Smooth muscle cell (in vitro differentiated cells): Measurements from ENCODE around the gene SGF29. TPM values are rescaled to one million over a fixed set of nuclear protein-coding genes. Genes with fewer than 3 reads are reported as not detected.

Source experiments
- DNase-seq: peaks from one replicate; lab custom pipeline; 2025; ENCODE audit not compliant: unreplicated experiment; lab: John Stamatoyannopoulos, UW
- H2AFZ ChIP-seq: fragments of 200-600 bp; sonication (generic); 2 replicates; pipeline ENCODE4 v1.6.0; 2016; ENCODE audit warnings: antibody characterized with exemption, low read depth, mild to moderate bottlenecking
- H3F3A ChIP-seq: fragments of 200-600 bp; sonication (generic); 2 replicates; pipeline ENCODE4 v1.6.0; 2017; ENCODE audit warnings: antibody characterized with exemption, low read depth
- H3K27ac ChIP-seq: fragments of 200-600 bp; sonication (generic); 2 replicates; pipeline ENCODE4 v1.5.1; 2016; ENCODE audit warnings: low read depth, mild to moderate bottlenecking
- H3K27me3 ChIP-seq: fragments of 200-600 bp; sonication (generic); 2 replicates; pipeline ENCODE4 v1.6.1; 2016; ENCODE audit warnings: low read depth, mild to moderate bottlenecking
- H3K36me3 ChIP-seq: fragments of 200-600 bp; sonication (generic); 2 replicates; pipeline ENCODE4 v1.5.1; 2016; ENCODE audit warnings: low read depth
- H3K4me1 ChIP-seq: fragments of 200-600 bp; sonication (generic); 2 replicates; pipeline ENCODE4 v1.5.1; 2016; ENCODE audit warnings: low read depth
- H3K4me2 ChIP-seq: fragments of 200-600 bp; sonication (generic); 2 replicates; pipeline ENCODE4 v1.6.0; 2016; ENCODE audit warnings: mild to moderate bottlenecking
- H3K4me3 ChIP-seq: fragments of 200-600 bp; sonication (generic); 2 replicates; pipeline ENCODE4 v1.5.1; 2016; ENCODE audit warnings: mild to moderate bottlenecking
- H3K79me2 ChIP-seq: fragments of 200-600 bp; sonication (generic); 2 replicates; pipeline ENCODE4 v1.6.0; 2016; ENCODE audit warnings: low read depth, mild to moderate bottlenecking
- H3K9ac ChIP-seq: fragments of 200-600 bp; sonication (generic); 2 replicates; pipeline ENCODE4 v1.6.0; 2016; ENCODE audit warnings: low read depth
- H3K9me3 ChIP-seq: fragments of 200-600 bp; sonication (generic); replicated peaks from 2 replicates; pipeline ENCODE4 v1.5.1; 2016; ENCODE audit warnings: low read depth
- H4K20me1 ChIP-seq: fragments of 200-600 bp; sonication (generic); 2 replicates; pipeline ENCODE4 v1.6.0; 2016; ENCODE audit warnings: low read depth
- CTCF ChIP-seq: fragments of 200-600 bp; sonication (generic); IDR thresholded peaks from 2 replicates; pipeline ENCODE4 v1.5.1; 2017; ENCODE audit warnings: borderline replicate concordance, mild to moderate bottlenecking, antibody characterized with exemption; ENCODE audit not compliant: insufficient read depth, poor library complexity, severe bottlenecking
- WGBS: methylation state at CpG from one replicate; pipeline ENCODE4 v1.1.7; 2016; ENCODE audit warnings: low lambda C conversion rate; 5-methylcytosine and 5-hydroxymethylcytosine counted together
- polyA plus RNA-seq: library from polyadenylated mRNA; unstranded; fragments of >200 nt; fragmentation: Nextera tagmentation; extraction: Ambion mirVana; gene quantifications from 2 replicates; pipeline ENCODE4 v1.2.1, GENCODE V29; 2016
- total RNA-seq: library from RNA; depleted of rRNA; stranded (reverse); fragments of >200 nt; gene quantifications from 2 replicates; pipeline ENCODE4 v1.2.3, GENCODE V29; 2014

The SGF29 gene
- total and polyA plus RNA-seq, 2 experiments from 2014 or later, result 5.7 to 9.4 TPM

GRCh38 chr16:28587386-28587785 lies 33.7 kb downstream of the SGF29 start:
- H3K27me3 ChIP-seq, result no peaks in the 10 kb centered on the region
- H3K9ac ChIP-seq, result no peak overlapping the region
- 88% methylated on average over 8 of the region's 8 CpGs for WGBS
- H3K4me3 ChIP-seq, result no peak overlapping the region
- H3K27ac ChIP-seq, result no peak overlapping the region
- no peak overlapping the region for H2AFZ ChIP-seq
- no peaks in the 10 kb centered on the region for H3F3A ChIP-seq
- no peak for TF ChIP-seq CTCF
- no peaks in the 10 kb centered on the region for H3K36me3 ChIP-seq
- H3K79me2 ChIP-seq, result no peaks in the 10 kb centered on the region
- H3K4me2 ChIP-seq, result no peak overlapping the region
- no peaks in the 10 kb centered on the region for H3K4me1 ChIP-seq
- no peak for DNase-seq
- H3K9me3 ChIP-seq, result no peaks in the 10 kb centered on the region
- no peaks in the 10 kb centered on the region for H4K20me1 ChIP-seq

GRCh38 chr16:28589069-28589468 lies 35.3 kb downstream of the SGF29 start:
- H3K27ac ChIP-seq, result no peak overlapping the region
- H3K36me3 ChIP-seq, result no peaks in the 10 kb centered on the region
- no peaks in the 10 kb centered on the region for H3F3A ChIP-seq
- H3K4me3 ChIP-seq, result no peak overlapping the region
- H2AFZ ChIP-seq, result no peak overlapping the region
- no peak for DNase-seq
- no peaks in the 10 kb centered on the region for H3K9me3 ChIP-seq
- H3K79me2 ChIP-seq, result no peaks in the 10 kb centered on the region
- no peak overlapping the region for H3K4me2 ChIP-seq
- H3K27me3 ChIP-seq, result no peaks in the 10 kb centered on the region
- no peak overlapping the region for H3K9ac ChIP-seq
- no peaks in the 10 kb centered on the region for H3K4me1 ChIP-seq
- WGBS, result 99% methylated on average over 8 of the region's 8 CpGs
- no peak for TF ChIP-seq CTCF
- H4K20me1 ChIP-seq, result no peaks in the 10 kb centered on the region

GRCh38 chr16:28589930-28590329 lies 36.2 kb downstream of the SGF29 start:
- H3K4me2 ChIP-seq, result no peak overlapping the region
- DNase-seq, result no peak
- no peaks in the 10 kb centered on the region for H3F3A ChIP-seq
- H2AFZ ChIP-seq, result no peak overlapping the region
- no peaks in the 10 kb centered on the region for H3K4me1 ChIP-seq
- no peak overlapping the region for H3K9ac ChIP-seq
- no peaks in the 10 kb centered on the region for H3K27me3 ChIP-seq
- 96% methylated on average over 13 of the region's 13 CpGs for WGBS
- H3K36me3 ChIP-seq, result no peaks in the 10 kb centered on the region
- no peak overlapping the region for H3K4me3 ChIP-seq
- no peak for TF ChIP-seq CTCF
- H3K9me3 ChIP-seq, result no peaks in the 10 kb centered on the region
- H3K79me2 ChIP-seq, result no peaks in the 10 kb centered on the region
- no peak overlapping the region for H3K27ac ChIP-seq
- no peaks in the 10 kb centered on the region for H4K20me1 ChIP-seq

- H2AFZ ChIP-seq, result no peak overlapping the region
- no peaks in the 10 kb centered on the region for H4K20me1 ChIP-seq
- no peaks in the 10 kb centered on the region for H3K27me3 ChIP-seq
- no peaks in the 10 kb centered on the region for H3K36me3 ChIP-seq
- DNase-seq, result no peak
- H3K4me3 ChIP-seq, result no peak overlapping the region
- TF ChIP-seq CTCF, result no peak
- WGBS, result 96% methylated on average over 22 of the region's 22 CpGs
- no peaks in the 10 kb centered on the region for H3K79me2 ChIP-seq
- no peak overlapping the region for H3K4me2 ChIP-seq
- no peaks in the 10 kb centered on the region for H3F3A ChIP-seq
- no peak overlapping the region for H3K27ac ChIP-seq
- H3K4me1 ChIP-seq, result no peaks in the 10 kb centered on the region
- H3K9ac ChIP-seq, result no peak overlapping the region
- no peaks in the 10 kb centered on the region for H3K9me3 ChIP-seq
Measured at GRCh38 chr16:28590384-28591340, 36.9 kb downstream of the SGF29 start.
